Epithelial cell of esophagus (primary cell): Measurements from ENCODE around the gene FEN1.

Experiments used
- DNase-seq: peaks from one replicate; pipeline ENCODE4 v3.0.0; 2010; ENCODE audit warnings: low read depth
- H3K4me3 ChIP-seq: 2 replicates; pipeline ENCODE4 v1.5.1; 2011; ENCODE audit warnings: mild to moderate bottlenecking, low read length, control low read depth
- TF ChIP-seq, protein P1 (sequence below): IDR thresholded peaks from 2 replicates; pipeline ENCODE4 v1.5.1; 2011; ENCODE audit warnings: low read depth, mild to moderate bottlenecking, low read length, control low read depth, inconsistent platforms; ENCODE audit not compliant: insufficient read depth; ENCODE audit errors: missing control alignments

FEN1 gene

DNA sequence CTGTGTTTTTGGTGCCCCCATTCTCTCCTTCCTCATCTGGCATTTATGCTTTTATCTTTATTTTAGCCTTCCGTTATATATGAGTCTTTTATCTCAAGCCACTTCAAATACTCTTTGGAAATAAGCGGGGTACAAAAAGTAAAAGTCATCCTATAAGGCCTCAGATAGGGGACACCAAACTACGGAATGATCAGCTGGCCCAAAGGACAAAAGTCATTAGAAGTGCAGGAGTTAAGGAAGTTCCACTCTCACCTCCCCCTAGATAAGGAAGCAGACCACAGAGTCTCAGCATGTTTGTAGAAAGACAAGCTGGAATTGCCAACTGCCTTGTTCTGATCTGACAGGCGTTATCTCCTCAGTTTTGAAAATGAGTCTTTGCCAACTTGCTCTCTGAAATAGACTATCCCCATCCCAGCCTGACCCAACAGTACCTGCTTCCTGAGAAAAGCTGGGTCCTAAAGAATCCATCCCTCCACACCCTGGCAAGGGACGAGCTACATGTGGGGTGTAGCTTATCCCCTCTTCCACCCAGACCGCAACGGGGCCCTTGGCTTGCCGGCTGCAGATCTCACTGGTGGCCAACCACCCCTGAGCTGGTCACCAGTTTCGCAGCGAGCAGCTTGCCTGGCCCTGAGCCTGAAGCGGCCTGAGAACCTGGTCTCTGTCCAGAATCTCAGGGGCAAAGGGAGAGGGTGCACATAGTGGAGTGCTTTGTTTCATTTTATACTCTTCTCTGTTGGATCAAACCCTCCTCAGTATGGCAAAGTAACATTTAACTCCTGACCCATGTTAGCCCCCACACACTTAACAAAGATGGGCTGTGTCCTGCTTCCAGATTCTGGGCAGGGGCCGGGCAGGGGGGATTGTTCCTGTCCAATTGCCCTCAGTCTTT is 49.2 kb downstream of the FEN1 start:
- DNase-seq = no peak
- TF ChIP-seq, protein P1, sequence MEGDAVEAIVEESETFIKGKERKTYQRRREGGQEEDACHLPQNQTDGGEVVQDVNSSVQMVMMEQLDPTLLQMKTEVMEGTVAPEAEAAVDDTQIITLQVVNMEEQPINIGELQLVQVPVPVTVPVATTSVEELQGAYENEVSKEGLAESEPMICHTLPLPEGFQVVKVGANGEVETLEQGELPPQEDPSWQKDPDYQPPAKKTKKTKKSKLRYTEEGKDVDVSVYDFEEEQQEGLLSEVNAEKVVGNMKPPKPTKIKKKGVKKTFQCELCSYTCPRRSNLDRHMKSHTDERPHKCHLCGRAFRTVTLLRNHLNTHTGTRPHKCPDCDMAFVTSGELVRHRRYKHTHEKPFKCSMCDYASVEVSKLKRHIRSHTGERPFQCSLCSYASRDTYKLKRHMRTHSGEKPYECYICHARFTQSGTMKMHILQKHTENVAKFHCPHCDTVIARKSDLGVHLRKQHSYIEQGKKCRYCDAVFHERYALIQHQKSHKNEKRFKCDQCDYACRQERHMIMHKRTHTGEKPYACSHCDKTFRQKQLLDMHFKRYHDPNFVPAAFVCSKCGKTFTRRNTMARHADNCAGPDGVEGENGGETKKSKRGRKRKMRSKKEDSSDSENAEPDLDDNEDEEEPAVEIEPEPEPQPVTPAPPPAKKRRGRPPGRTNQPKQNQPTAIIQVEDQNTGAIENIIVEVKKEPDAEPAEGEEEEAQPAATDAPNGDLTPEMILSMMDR = no peak
- no peak overlapping the region for H3K4me3 ChIP-seq

DNA sequence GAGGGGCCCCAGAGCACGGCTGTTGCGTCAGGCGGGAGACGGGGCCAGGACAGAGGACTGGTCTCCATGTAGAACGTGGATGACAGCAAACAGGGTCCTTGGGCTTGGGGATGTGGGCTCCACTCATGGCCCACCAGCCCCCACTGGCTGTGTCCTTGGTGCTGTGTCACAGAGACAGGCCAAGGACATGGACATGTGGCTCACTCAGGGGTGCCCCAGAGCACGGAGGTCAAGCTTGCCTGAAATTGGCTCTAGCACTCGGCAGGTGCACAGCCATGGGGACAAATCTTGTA is 49.8 kb downstream of the FEN1 start:
- TF ChIP-seq, protein P1 = no peak
- DNase-seq = no peak
- H3K4me3 ChIP-seq = no peak overlapping the region

GRCh38 chr11:61844909-61845565 is 52.3 kb downstream of the FEN1 start:
- no peak for DNase-seq
- no peak overlapping the region for H3K4me3 ChIP-seq
- TF ChIP-seq, protein P1 = no peak

- TF ChIP-seq, protein P1 = no peak
- no peak for DNase-seq
- H3K4me3 ChIP-seq = no peak overlapping the region
Measured at GRCh38 chr11:61846362-61847020, 53.8 kb downstream of the FEN1 start.
